HepG2 (cell line): ENCODE results near the gene EZH1. TPM values are rescaled to one million over a fixed set of nuclear protein-coding genes. Genes with fewer than 3 reads are reported as not detected.

Source experiments
- ATF3 ChIP-seq: sonication (generic); formaldehyde crosslinking; IDR thresholded peaks from 2 replicates; pipeline ENCODE4 v1.4.0; 2020; ENCODE audit warnings: missing genetic modification reagents
- BCLAF1 ChIP-seq: fragments of 450-650 bp; IDR thresholded peaks from 2 replicates; pipeline ENCODE4 v1.6.1; 2017; ENCODE audit warnings: mild to moderate bottlenecking
- CAMTA2 ChIP-seq: sonication (generic); formaldehyde crosslinking; IDR thresholded peaks from 2 replicates; pipeline ENCODE4 v1.4.0; 2020; ENCODE audit warnings: mild to moderate bottlenecking, missing genetic modification reagents, borderline replicate concordance
- CEBPB ChIP-seq: IDR thresholded peaks from 2 replicates; pipeline ENCODE4 v1.6.1; 2011; ENCODE audit warnings: low read depth, low read length, improper control_type of control experiment, borderline replicate concordance
- HNRNPUL1 ChIP-seq: fragments of 200-400 bp; formaldehyde crosslinking; IDR thresholded peaks from 2 replicates; pipeline ENCODE4 v1.6.1; 2017; ENCODE audit warnings: low read depth, mild to moderate bottlenecking, low read length, moderate library complexity
- KMT2A ChIP-seq: sonication (generic); formaldehyde crosslinking; IDR thresholded peaks from 2 replicates; pipeline ENCODE4 v1.4.0; 2020; ENCODE audit warnings: missing genetic modification reagents
- PCBP2 ChIP-seq: fragments of 200-400 bp; formaldehyde crosslinking; optimal IDR thresholded peaks from 2 replicates; pipeline ENCODE3; 2018; ENCODE audit warnings: low read length, low read depth; ENCODE audit not compliant: poor library complexity, severe bottlenecking
- ZBTB49 ChIP-seq: sonication (generic); formaldehyde crosslinking; IDR thresholded peaks from 2 replicates; pipeline ENCODE4 v1.4.0; 2020; ENCODE audit warnings: missing genetic modification reagents, borderline replicate concordance
- ZFX ChIP-seq: sonication (generic); formaldehyde crosslinking; IDR thresholded peaks from 2 replicates; pipeline ENCODE4 v1.4.0; 2020; ENCODE audit warnings: mild to moderate bottlenecking, low read depth, missing genetic modification reagents, moderate library complexity
- ZNF503 ChIP-seq: sonication (generic); formaldehyde crosslinking; IDR thresholded peaks from 2 replicates; pipeline ENCODE4 v1.4.0; 2020; ENCODE audit warnings: missing genetic modification reagents
- ZNF569 ChIP-seq: sonication (generic); formaldehyde crosslinking; IDR thresholded peaks from 2 replicates; pipeline ENCODE4 v1.5.0; 2020; ENCODE audit warnings: mild to moderate bottlenecking, missing genetic modification reagents, moderate library complexity, borderline replicate concordance
- ZNF576 ChIP-seq: sonication (generic); formaldehyde crosslinking; IDR thresholded peaks from 2 replicates; pipeline ENCODE4 v1.4.0; 2020; ENCODE audit warnings: mild to moderate bottlenecking, missing genetic modification reagents
- polyA plus RNA-seq, 8 experiments: library from polyadenylated mRNA; depleted of rRNA in 3 of 8; stranded (reverse) in 7 of 8; unstranded in 1 of 8; fragments of >200 nt; fragmentation: Illumina TruSeq in 4 of 8; extraction: Trizol in 4 of 8; gene quantifications; 2 replicates each; pipeline versions ENCODE4 v1.2.1 to v1.2.3, GENCODE V29; 2011 to 2016; ENCODE audit warnings: low read depth in 4 of 8, missing spikeins in 1 of 8, mixed read lengths in 1 of 8; ENCODE audit not compliant: insufficient read depth in 1 of 8
- total RNA-seq, 5 experiments: library from RNA; depleted of rRNA; stranded (reverse); fragments of >200 nt; fragmentation: Illumina TruSeq; extraction: Trizol; gene quantifications; 2 replicates each; pipeline ENCODE4 v1.2.3, GENCODE V29; 2016; ENCODE audit warnings: low read depth in 1 of 5
- TF ChIP-seq, protein P1 (sequence below): sonication (generic); formaldehyde crosslinking; IDR thresholded peaks from 2 replicates; pipeline ENCODE4 v1.4.0; 2020; ENCODE audit warnings: mild to moderate bottlenecking, missing genetic modification reagents
- TF ChIP-seq, protein P2 (sequence below): sonication (generic); formaldehyde crosslinking; conservative IDR thresholded peaks from 2 replicates; pipeline ENCODE4 v1.8.0; 2022; ENCODE audit warnings: mild to moderate bottlenecking, moderate library complexity, missing genetic modification reagents

EZH1 gene
- total and polyA plus RNA-seq, 2 of the 13 experiments (the other 11 are each of a cell fraction or from before 2014, with no cell fraction given) = 11.6 to 24.0 TPM

GRCh38 chr17:42677921-42678781 lies 66.7 kb downstream of the EZH1 start (continued):
- TF ChIP-seq BCLAF1 (no peak), KMT2A (CRISPR knock-in tag) (peak; percentile 54; the same call in 1 of the 2 replicates), CAMTA2 (no peak), ATF3 (no peak; the same call in 1 of the 2 replicates), ZNF569 (CRISPR knock-in tag) (no peak), HNRNPUL1 (no peak), ZNF576 (CRISPR knock-in tag) (no peak), ZFX (CRISPR knock-in tag) (peak; percentile 94), PCBP2 (no peak), ZBTB49 (no peak), ZNF503 (CRISPR knock-in tag) (peak; percentile 14; the same call in 1 of the 2 replicates), CEBPB (peak; percentile 86; the same call in 1 of the 2 replicates)
- TF ChIP-seq, protein P1, sequence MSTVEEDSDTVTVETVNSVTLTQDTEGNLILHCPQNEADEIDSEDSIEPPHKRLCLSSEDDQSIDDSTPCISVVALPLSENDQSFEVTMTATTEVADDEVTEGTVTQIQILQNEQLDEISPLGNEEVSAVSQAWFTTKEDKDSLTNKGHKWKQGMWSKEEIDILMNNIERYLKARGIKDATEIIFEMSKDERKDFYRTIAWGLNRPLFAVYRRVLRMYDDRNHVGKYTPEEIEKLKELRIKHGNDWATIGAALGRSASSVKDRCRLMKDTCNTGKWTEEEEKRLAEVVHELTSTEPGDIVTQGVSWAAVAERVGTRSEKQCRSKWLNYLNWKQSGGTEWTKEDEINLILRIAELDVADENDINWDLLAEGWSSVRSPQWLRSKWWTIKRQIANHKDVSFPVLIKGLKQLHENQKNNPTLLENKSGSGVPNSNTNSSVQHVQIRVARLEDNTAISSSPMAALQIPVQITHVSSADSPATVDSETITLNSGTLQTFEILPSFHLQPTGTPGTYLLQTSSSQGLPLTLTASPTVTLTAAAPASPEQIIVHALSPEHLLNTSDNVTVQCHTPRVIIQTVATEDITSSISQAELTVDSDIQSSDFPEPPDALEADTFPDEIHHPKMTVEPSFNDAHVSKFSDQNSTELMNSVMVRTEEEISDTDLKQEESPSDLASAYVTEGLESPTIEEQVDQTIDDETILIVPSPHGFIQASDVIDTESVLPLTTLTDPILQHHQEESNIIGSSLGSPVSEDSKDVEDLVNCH (CRISPR knock-in tag) = no peak
- TF ChIP-seq, protein P2, sequence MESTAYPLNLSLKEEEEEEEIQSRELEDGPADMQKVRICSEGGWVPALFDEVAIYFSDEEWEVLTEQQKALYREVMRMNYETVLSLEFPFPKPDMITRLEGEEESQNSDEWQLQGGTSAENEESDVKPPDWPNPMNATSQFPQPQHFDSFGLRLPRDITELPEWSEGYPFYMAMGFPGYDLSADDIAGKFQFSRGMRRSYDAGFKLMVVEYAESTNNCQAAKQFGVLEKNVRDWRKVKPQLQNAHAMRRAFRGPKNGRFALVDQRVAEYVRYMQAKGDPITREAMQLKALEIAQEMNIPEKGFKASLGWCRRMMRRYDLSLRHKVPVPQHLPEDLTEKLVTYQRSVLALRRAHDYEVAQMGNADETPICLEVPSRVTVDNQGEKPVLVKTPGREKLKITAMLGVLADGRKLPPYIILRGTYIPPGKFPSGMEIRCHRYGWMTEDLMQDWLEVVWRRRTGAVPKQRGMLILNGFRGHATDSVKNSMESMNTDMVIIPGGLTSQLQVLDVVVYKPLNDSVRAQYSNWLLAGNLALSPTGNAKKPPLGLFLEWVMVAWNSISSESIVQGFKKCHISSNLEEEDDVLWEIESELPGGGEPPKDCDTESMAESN (CRISPR knock-in tag) = peak; percentile 53; the same call in 1 of the 2 replicates
